CD4-positive, alpha-beta T cell (primary cell): Measurements from ENCODE around the gene PTTG1IP. TPM values are rescaled to one million over a fixed set of nuclear protein-coding genes. Genes with fewer than 3 reads are reported as not detected.

Experiments used
- ATAC-seq: fragments of 200-7000 bp; cut with Tn5 transposase; one replicate; pipeline ENCODE4 v1.10.0; 2022; ENCODE audit warnings: mild to moderate bottlenecking; ENCODE audit not compliant: poor library complexity
- CTCF ChIA-PET: fragments of 350-600 bp; sonication (Branson Sonifier 250); formaldehyde crosslinking; loops from one replicate; lab custom pipeline; 2021; ENCODE audit warnings: antibody characterized with exemption, inconsistent platforms; lab: Charles Lee
- POLR2A ChIA-PET: fragments of 350-600 bp; sonication (Branson Sonifier 250); formaldehyde crosslinking; loops from one replicate; lab custom pipeline; 2021; ENCODE audit warnings: antibody characterized with exemption, inconsistent platforms; lab: Charles Lee
- DNase-seq, 14 experiments: peaks; one replicate each; pipeline ENCODE4 v3.0.0-alpha.2; 2013 to 2020; ENCODE audit warnings: mixed read lengths in 2 of 14
- H3K27ac ChIP-seq, 2 donors: one replicate each; pipeline versions ENCODE4 v1.5.1 to v1.7.0; 2013; ENCODE audit warnings: low read length in 2 of 2, low read depth in 1 of 2, mild to moderate bottlenecking in 1 of 2
- H3K27me3 ChIP-seq, 2 experiments: 1 replicate in 1 of 2; 2 replicates in 1 of 2; pipeline versions ENCODE4 v1.6.1 to v1.7.0; 2013; ENCODE audit warnings: low read length in 2 of 2, control low read depth in 1 of 2, mild to moderate bottlenecking in 1 of 2, moderate library complexity in 1 of 2; ENCODE audit not compliant: insufficient read depth in 2 of 2, control insufficient read depth in 1 of 2
- H3K36me3 ChIP-seq: one replicate; pipeline ENCODE4 v1.6.1; 2013; ENCODE audit warnings: low read length, control low read depth; ENCODE audit not compliant: insufficient read depth
- H3K4me1 ChIP-seq: one replicate; pipeline ENCODE4 v1.6.1; 2013; ENCODE audit warnings: low read length, control low read depth; ENCODE audit not compliant: insufficient read depth
- H3K4me3 ChIP-seq: one replicate; pipeline ENCODE4 v1.5.1; 2013; ENCODE audit warnings: mild to moderate bottlenecking, low read length, moderate library complexity
- H3K9me3 ChIP-seq, 2 experiments: 1 replicate in 1 of 2; 2 replicates in 1 of 2; pipeline versions ENCODE4 v1.6.1 to v1.7.0; 2013; ENCODE audit warnings: low read length in 2 of 2, mild to moderate bottlenecking in 2 of 2, control low read depth in 1 of 2, moderate library complexity in 1 of 2; ENCODE audit not compliant: control insufficient read depth in 1 of 2, insufficient read depth in 1 of 2
- H3K27ac Mint-ChIP-seq: one replicate; pipeline ENCODE4 v1.8.0; 2020; ENCODE audit warnings: mixed read lengths
- H3K27me3 Mint-ChIP-seq: one replicate; pipeline ENCODE4 v1.8.0; 2021; ENCODE audit warnings: mixed read lengths
- H3K36me3 Mint-ChIP-seq: one replicate; pipeline ENCODE4 v1.8.0; 2021; ENCODE audit warnings: low read depth, mixed read lengths
- H3K4me1 Mint-ChIP-seq: one replicate; pipeline ENCODE4 v1.8.0; 2021; ENCODE audit warnings: low read depth, mixed read lengths
- H3K4me3 Mint-ChIP-seq: one replicate; pipeline ENCODE4 v1.8.0; 2020; ENCODE audit warnings: mild to moderate bottlenecking, mixed read lengths
- H3K9me3 Mint-ChIP-seq: one replicate; pipeline ENCODE4 v1.8.0; 2020; ENCODE audit warnings: mixed read lengths
- CTCF ChIP-seq: fragments of 200-600 bp; IDR thresholded peaks from one replicate; pipeline ENCODE4 v1.8.0; 2022; ENCODE audit warnings: antibody characterized with exemption, mild to moderate bottlenecking
- intact Hi-C, 2 experiments: fragments of 100-400 bp; cut with DNase I in 1 of 2; cut with micrococcal nuclease in 1 of 2; formaldehyde crosslinking; loops; one replicate each; pipeline versions ENCODE4 v1.15.1 to v1.9.0; 2023 to 2025; cut with DNase I, micrococcal nuclease
- total RNA-seq, 174 experiments: library from RNA in 2 of 174; stranded (reverse) in 2 of 174; gene quantifications; one replicate each; pipeline ENCODE4 v1.2.3 and lab custom pipeline; 2021 to 2026

PTTG1IP gene
- total RNA-seq, 2 experiments from 2014 or later: 99.0 to 99.5 TPM

- TF ChIP-seq CTCF: no peak
- peaks cover 5% of the 10 kb centered on the region for H3K36me3 ChIP-seq
- no peaks in the 10 kb centered on the region for H3K9me3 ChIP-seq
- Mint-ChIP-seq H3K36me3 (peaks cover 10% of the 10 kb centered on the region), H3K4me1 (peaks cover 12% of the 10 kb centered on the region), H3K27me3 (no peaks in the 10 kb centered on the region), H3K27ac (no peak overlapping the region), H3K4me3 (no peak overlapping the region), H3K9me3 (no peaks in the 10 kb centered on the region)
- peaks cover 22% of the 10 kb centered on the region for H3K4me1 ChIP-seq
- no peak for ATAC-seq
- no peak overlapping the region for H3K4me3 ChIP-seq
- DNase-seq: no peak
- POLR2A ChIA-PET: interaction anchor here (0.9 kb wide), 1 partner anchor 31 kb away, joined by 3 read pairs; no protein-coding TSS in a partner anchor
- no peaks in the 10 kb centered on the region for H3K27me3 ChIP-seq
- H3K27ac ChIP-seq: no peak overlapping the region
- CTCF ChIA-PET: no interaction called here
- intact Hi-C loops: loop anchor here in 1 of 2 experiments (2.0 kb wide), 1 partner anchor 43 kb away; the partner anchor contains the start of gene UBE2G2
Observed at GRCh38 chr21:44844256-44844655, 29.2 kb downstream of the PTTG1IP start.

GRCh38 chr21:44842721-44843445, 30.6 kb downstream of the PTTG1IP start:
- H3K27ac ChIP-seq: no peak overlapping the region
- POLR2A ChIA-PET: no interaction called here
- peaks cover 12% of the 10 kb centered on the region for H3K4me1 Mint-ChIP-seq
- H3K9me3 ChIP-seq: no peaks in the 10 kb centered on the region
- peaks cover 22% of the 10 kb centered on the region for H3K4me1 ChIP-seq
- H3K27ac Mint-ChIP-seq: no peak overlapping the region
- H3K27me3 ChIP-seq: no peaks in the 10 kb centered on the region
- TF ChIP-seq CTCF: no peak
- intact Hi-C loops: no loop called here
- no peak overlapping the region for H3K4me3 ChIP-seq
- H3K36me3 Mint-ChIP-seq: peaks cover 4% of the 10 kb centered on the region
- ATAC-seq: no peak
- no peak overlapping the region for H3K4me3 Mint-ChIP-seq
- CTCF ChIA-PET: no interaction called here
- H3K9me3 Mint-ChIP-seq: no peaks in the 10 kb centered on the region
- no peaks in the 10 kb centered on the region for H3K36me3 ChIP-seq
- no peaks in the 10 kb centered on the region for H3K27me3 Mint-ChIP-seq
- no peak for DNase-seq

GRCh38 chr21:44842087-44842486, 31.4 kb downstream of the PTTG1IP start:
- H3K36me3 Mint-ChIP-seq: peaks cover 4% of the 10 kb centered on the region
- H3K4me3 Mint-ChIP-seq: no peak overlapping the region
- peaks cover 22% of the 10 kb centered on the region for H3K4me1 ChIP-seq
- H3K4me1 Mint-ChIP-seq: peaks cover 12% of the 10 kb centered on the region
- H3K9me3 Mint-ChIP-seq: no peaks in the 10 kb centered on the region
- intact Hi-C loops: no loop called here
- no peak overlapping the region for H3K4me3 ChIP-seq
- no peaks in the 10 kb centered on the region for H3K27me3 Mint-ChIP-seq
- POLR2A ChIA-PET: no interaction called here
- ATAC-seq (no peak), DNase-seq (no peak)
- no peak overlapping the region for H3K27ac Mint-ChIP-seq
- no peak overlapping the region for H3K27ac ChIP-seq
- no peaks in the 10 kb centered on the region for H3K27me3 ChIP-seq
- no peaks in the 10 kb centered on the region for H3K9me3 ChIP-seq
- no peaks in the 10 kb centered on the region for H3K36me3 ChIP-seq
- CTCF ChIA-PET: no interaction called here
- no peak for TF ChIP-seq CTCF
